Stimulated activated CD4-positive, alpha-beta T cell treated with anti-CD3 and anti-CD28 coated beads, Interleukin-12 subunit alpha, Interleukin-12 subunit beta, amount 100 ng/mL, for 48 hours (primary cell): Measurements from ENCODE around the gene WDR43.

Experiments used
- DNase-seq, 3 donors: peaks; one replicate each; pipeline ENCODE4 v3.0.0-alpha.2; 2020; ENCODE audit warnings: low read depth in 2 of 3, low spot score in 1 of 3

Gene WDR43, protein sequence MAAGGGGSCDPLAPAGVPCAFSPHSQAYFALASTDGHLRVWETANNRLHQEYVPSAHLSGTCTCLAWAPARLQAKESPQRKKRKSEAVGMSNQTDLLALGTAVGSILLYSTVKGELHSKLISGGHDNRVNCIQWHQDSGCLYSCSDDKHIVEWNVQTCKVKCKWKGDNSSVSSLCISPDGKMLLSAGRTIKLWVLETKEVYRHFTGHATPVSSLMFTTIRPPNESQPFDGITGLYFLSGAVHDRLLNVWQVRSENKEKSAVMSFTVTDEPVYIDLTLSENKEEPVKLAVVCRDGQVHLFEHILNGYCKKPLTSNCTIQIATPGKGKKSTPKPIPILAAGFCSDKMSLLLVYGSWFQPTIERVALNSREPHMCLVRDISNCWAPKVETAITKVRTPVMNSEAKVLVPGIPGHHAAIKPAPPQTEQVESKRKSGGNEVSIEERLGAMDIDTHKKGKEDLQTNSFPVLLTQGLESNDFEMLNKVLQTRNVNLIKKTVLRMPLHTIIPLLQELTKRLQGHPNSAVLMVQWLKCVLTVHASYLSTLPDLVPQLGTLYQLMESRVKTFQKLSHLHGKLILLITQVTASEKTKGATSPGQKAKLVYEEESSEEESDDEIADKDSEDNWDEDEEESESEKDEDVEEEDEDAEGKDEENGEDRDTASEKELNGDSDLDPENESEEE

GRCh38 chr2:28894470-28895188 lies at the start of gene WDR43:
TSS of gene WDR43 (plus strand) at chr2:28894667. CDS start at chr2:28894699, 32 bp downstream.
- DNase-seq, result peak; percentile 91 to 97 (median 96)

DNA sequence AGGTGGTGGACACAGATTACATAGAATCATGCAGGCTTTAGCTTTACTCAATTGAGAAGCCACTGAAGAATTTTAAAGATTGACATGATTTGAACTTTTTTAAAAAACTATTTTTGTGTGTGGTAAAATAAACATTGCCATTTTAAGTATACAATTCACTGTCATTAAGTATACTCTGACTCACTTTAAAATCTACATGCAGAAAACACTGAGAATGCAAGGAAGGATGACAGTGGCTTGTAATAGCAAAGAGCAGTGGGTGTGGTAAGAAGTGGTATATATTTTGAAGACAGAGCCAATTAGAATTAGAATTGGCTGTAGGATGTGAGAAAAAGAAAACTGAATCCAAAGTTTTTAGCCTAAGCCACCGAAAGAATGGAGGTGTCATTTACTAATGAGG lies 39.3 kb upstream of the WDR43 start:
- DNase-seq, result no peak

- DNase-seq, result no peak
Observed at GRCh38 chr2:28855977-28856376, 38.5 kb upstream of the WDR43 start.

- DNase-seq, result no peak
Observed at GRCh38 chr2:28868611-28869010, 25.9 kb upstream of the WDR43 start.

GRCh38 chr2:28869494-28870145 lies 24.8 kb upstream of the WDR43 start:
- DNase-seq, result peak in 1 of 3 donors; percentile 3

DNA sequence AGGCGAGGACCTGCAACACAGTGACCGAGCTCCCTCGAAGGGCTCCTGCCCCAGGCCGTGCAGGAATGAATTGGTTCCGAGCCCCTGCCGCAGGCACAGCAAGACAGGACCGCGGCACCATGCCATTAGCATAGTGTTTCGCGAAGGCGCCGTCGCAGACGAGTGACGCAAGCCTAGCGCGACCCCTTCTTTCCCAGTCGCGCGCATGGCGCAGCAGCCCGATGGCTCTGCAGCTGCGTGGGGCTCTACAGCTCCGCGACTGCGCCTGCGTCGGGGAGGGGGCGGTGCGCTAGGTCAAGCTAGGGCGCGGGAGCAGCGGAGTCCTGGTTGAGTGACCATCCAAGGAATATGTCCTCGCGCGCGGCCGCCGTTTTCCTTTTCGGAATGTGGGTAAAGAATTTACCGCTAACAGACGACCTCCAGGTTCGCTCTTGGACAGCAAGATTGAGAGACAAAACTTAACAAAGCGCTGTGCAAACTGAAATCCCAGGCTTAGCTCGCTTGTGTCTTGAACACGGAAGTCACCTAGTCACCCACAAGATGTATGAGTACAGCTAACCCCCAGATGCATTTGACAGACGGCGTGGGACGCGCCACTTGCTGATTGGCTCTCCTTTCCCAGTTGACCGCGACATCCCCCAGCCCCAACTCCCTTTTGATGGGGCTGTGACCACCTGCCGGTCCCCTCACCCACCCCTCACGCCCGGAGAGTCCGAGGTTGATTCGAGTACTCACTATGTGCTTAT lies 24.1 kb upstream of the WDR43 start, which contains the start of gene TRMT61B:
TRMT61B (minus strand) TSS at position 164 of the 746 bp plus-strand sequence; CDS start at position 132, 32 bp downstream.
- DNase-seq, result peak; percentile 94 to 97 (median 96)

DNA sequence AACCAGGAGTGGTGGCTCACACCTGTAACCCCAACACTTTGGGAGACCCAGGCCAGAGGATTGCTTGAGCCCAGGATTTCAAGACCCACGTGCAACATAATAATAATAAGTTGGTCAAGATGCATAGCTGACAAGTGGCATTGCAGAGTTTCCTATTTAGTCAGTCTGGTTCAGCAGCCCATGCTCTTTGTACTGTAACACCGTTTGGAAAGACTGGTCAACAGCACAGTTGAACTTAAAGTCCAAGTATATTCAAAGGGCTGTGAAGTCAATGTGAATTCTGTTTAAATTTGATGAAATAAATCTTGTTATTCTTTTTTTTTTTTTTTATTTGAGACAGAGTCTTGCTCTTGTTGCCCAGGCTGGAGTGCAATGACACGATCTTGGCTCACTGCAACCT lies 22.8 kb upstream of the WDR43 start:
- no peak for DNase-seq

- no peak for DNase-seq
Observed at GRCh38 chr2:28880193-28880592, 14.3 kb upstream of the WDR43 start.

DNA sequence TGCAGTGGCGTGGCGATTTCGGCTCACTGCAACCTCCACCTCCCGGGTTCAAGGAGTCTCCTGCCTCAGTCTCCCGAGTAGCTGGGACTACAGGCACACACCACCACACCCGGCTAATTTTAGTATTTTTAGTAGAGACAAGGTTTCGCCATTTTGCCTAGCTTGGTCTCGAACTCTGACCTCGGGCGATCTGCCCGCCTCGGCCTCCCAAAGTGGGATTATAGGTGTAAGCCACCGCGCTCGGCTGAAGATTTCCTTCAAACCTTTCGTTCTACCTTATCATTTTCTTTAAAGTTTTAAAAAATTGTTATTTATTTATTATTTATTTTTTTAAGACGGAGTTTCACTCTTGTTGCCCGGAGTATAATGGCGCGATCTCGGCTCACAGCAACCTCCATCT lies 979 bp upstream of the WDR43 start:
- DNase-seq, result no peak

DNA sequence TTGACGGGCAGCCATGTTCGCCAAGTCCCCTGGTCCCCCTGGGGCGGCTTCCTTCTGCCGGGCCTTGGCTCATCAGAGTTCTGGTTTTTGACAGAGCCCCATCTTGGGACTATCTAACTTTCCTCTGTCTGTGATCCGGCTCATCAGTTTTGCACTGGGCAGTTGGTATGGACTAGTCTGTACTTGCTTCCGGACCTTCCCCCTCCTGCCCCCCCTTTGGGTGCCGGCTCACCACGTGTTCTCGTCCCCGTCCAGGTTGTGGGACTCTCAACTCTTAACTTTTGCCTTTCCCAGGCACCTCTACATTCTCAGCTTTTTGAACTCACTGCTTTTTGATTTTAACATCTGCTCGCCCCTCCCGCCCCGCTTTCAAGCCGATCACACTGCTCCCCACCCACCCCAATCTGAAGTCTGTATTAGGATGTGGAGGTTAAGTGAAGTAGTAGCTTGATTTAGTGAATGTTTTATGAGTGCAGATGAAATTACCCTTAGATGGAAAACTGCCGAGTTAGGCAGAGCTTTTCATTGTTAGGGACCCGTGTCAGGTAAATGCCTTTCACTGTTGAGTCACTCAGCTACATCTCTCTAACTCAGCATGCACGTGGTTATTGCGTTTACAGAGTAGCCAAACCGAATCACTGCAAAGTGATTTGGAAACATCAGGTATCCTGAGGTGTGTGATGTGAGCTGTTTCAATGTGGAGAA lies 874 bp downstream of the WDR43 start:
- DNase-seq, result peak; percentile 28 to 39 (median 35)

DNA sequence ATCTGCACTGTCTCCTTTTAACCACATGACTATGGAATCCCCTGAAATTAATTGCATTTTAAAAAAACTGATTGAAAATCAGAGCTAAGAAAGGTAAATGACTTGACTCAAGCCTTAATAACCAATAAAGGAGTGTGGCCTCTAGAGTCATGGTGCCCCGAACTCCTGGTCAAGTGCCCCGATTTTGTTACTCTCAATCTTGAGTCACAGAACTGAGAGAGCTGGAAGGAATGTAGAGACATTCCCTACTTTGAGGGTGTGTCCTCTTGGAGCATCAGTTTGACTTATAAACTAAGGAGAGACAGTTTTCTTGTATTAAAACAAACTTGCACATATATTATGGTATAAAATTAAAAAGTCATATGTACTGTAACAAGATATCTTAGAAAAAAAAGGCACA lies 2.4 kb downstream of the WDR43 start:
- no peak for DNase-seq

GRCh38 chr2:28898048-28898447 lies 3.6 kb downstream of the WDR43 start:
- DNase-seq, result no peak

DNA sequence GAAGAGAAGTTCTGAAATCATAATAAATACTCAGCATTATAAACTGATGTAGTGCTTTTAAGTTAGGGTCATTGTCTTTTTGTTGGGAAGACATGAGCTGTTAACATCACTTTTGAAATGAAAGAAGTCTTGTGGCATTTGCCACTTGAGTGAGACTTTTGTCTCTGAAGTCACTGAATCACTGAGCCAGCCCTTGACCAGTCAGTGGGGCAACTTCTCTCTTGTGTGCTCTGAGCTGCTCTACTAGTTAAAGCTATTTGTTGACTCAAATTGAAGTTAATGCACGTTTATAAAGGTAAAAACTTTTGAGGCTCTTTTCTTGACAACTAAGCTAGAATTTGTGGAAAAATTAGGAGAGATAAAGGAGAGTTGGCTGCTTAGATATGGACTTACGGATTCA lies 6.7 kb downstream of the WDR43 start:
- no peak for DNase-seq

GRCh38 chr2:28901841-28902240 lies 7.4 kb downstream of the WDR43 start:
- no peak for DNase-seq

- no peak for DNase-seq
Observed at GRCh38 chr2:28902584-28902983, 8.1 kb downstream of the WDR43 start.

GRCh38 chr2:28904295-28904694 lies 9.8 kb downstream of the WDR43 start:
- DNase-seq, result no peak

GRCh38 chr2:28904802-28905457 lies 10.5 kb downstream of the WDR43 start:
- no peak for DNase-seq

- no peak for DNase-seq
Observed at GRCh38 chr2:28905533-28905932, 11.1 kb downstream of the WDR43 start.

- no peak for DNase-seq
Observed at GRCh38 chr2:28906376-28906775, 11.9 kb downstream of the WDR43 start.
